ENCODE measurements around the gene CBARP. TPM values are rescaled to one million over a fixed set of nuclear protein-coding genes. Genes with fewer than 3 reads are reported as not detected.

The CBARP gene
- total and polyA plus RNA-seq, 2 of the 13 experiments (the other 11 are each of a cell fraction or from before 2014, with no cell fraction given): 1.2 to 1.4 TPM

GRCh38 chr19:1250437-1251260, 12.8 kb upstream of the CBARP start (continued):
- no peak for TF ChIP-seq ZNF407 (CRISPR knock-in tag; IDR thresholded peaks at IDR 0.05; ENCODE audit: not compliant biosample characterization)
- no peak for TF ChIP-seq ZSCAN31 (CRISPR knock-in tag; IDR thresholded peaks at IDR 0.05; ENCODE audit: low read depth)
- no peak for TF ChIP-seq ZNF678 (CRISPR knock-in tag; IDR thresholded peaks at IDR 0.05)
- TF ChIP-seq MED13 (CRISPR knock-in tag; IDR thresholded peaks at IDR 0.05): no peak
- TF ChIP-seq MBD4 (IDR thresholded peaks at IDR 0.05; ENCODE audit: borderline replicate concordance, low read length): no peak
- no peak for TF ChIP-seq KAT8 (CRISPR knock-in tag; IDR thresholded peaks at IDR 0.05)
- TF ChIP-seq ZBTB33 (CRISPR knock-in tag; IDR thresholded peaks at IDR 0.05): no peak
- TF ChIP-seq FOXK2 (IDR thresholded peaks at IDR 0.05): no peak
- TF ChIP-seq SOX13 (IDR thresholded peaks at IDR 0.05): no peak
- peak in 1 of 2 experiments; percentile 78; a peak in 2 of 4 replicates for TF ChIP-seq SOX13 (CRISPR knock-in tag; conservative IDR thresholded peaks at IDR 0.05 in 1 of 2, IDR thresholded peaks at IDR 0.05 in 1 of 2)
- no peak for TF ChIP-seq CEBPZ (IDR thresholded peaks at IDR 0.05; ENCODE audit: low read length)
- TF ChIP-seq KDM3A (CRISPR knock-in tag; IDR thresholded peaks at IDR 0.05; ENCODE audit: low read depth): no peak
- TF ChIP-seq MEIS1 (CRISPR knock-in tag; IDR thresholded peaks at IDR 0.05; ENCODE audit: borderline replicate concordance): no peak
